ENCODE data around the gene PLCL2. TPM values are rescaled to one million over a fixed set of nuclear protein-coding genes. Genes with fewer than 3 reads are reported as not detected.

Gene PLCL2
- total and polyA plus RNA-seq, 4 donors: 1.0 to 16.7 (median 7.1) TPM

- peaks cover 0 to 9% (median 0%) of the 10 kb centered on the region in 5 donors for H3K4me1 ChIP-seq (ENCODE audit: control insufficient read depth in 5 of 5, insufficient read depth in 5 of 5, low read length in 5 of 5)
- ATAC-seq (ENCODE audit: insufficient read depth, low FRiP score): no peak
- no peak for TF ChIP-seq CTCF (IDR thresholded peaks at IDR 0.05; ENCODE audit: control extremely low read depth, extremely low read depth)
- no peak for DNase-seq
- no peak overlapping the region for H3K4me3 ChIP-seq
- H3K27ac ChIP-seq (ENCODE audit: low read depth in 1 of 2, low read length in 1 of 2): no peak overlapping the region
- no peaks in the 10 kb centered on the region for H3K27me3 ChIP-seq (ENCODE audit: control insufficient read depth in 3 of 3, insufficient read depth in 3 of 3, low read length in 2 of 3)
- WGBS, 2 donors: 74 to 83% methylated on average over 6 of the region's 6 CpGs
- H3K9me3 ChIP-seq (ENCODE audit: control insufficient read depth in 4 of 4, insufficient read depth in 3 of 4, low read length in 3 of 4): no peaks in the 10 kb centered on the region
- H3K9ac ChIP-seq (ENCODE audit: insufficient read depth in 1 of 2, low read length in 2 of 2): no peak overlapping the region
- peaks cover 0 to 13% (median 0%) of the 10 kb centered on the region in 4 donors for H3K36me3 ChIP-seq (ENCODE audit: control insufficient read depth in 4 of 4, insufficient read depth in 4 of 4, low read length in 4 of 4)
These were observed 205.7 kb downstream of the PLCL2 start for GRCh38 chr3:17090280-17090983.

GRCh38 chr3:17091910-17092582, 207.3 kb downstream of the PLCL2 start:
- H3K9ac ChIP-seq (ENCODE audit: insufficient read depth in 1 of 2, low read length in 2 of 2): no peak overlapping the region
- TF ChIP-seq CTCF (IDR thresholded peaks at IDR 0.05; ENCODE audit: control extremely low read depth, extremely low read depth): no peak
- 85 to 93% methylated on average over 6 of the region's 6 CpGs for WGBS, 2 donors
- peaks cover 0 to 9% (median 0%) of the 10 kb centered on the region in 5 donors for H3K4me1 ChIP-seq (ENCODE audit: control insufficient read depth in 5 of 5, insufficient read depth in 5 of 5, low read length in 5 of 5)
- H3K27me3 ChIP-seq (ENCODE audit: control insufficient read depth in 3 of 3, insufficient read depth in 3 of 3, low read length in 2 of 3): no peaks in the 10 kb centered on the region
- ATAC-seq (ENCODE audit: insufficient read depth, low FRiP score) (no peak), DNase-seq (no peak)
- no peaks in the 10 kb centered on the region for H3K9me3 ChIP-seq (ENCODE audit: control insufficient read depth in 4 of 4, insufficient read depth in 3 of 4, low read length in 3 of 4)
- no peak overlapping the region for H3K27ac ChIP-seq (ENCODE audit: low read depth in 1 of 2, low read length in 1 of 2)
- H3K4me3 ChIP-seq: no peak overlapping the region
- H3K36me3 ChIP-seq (ENCODE audit: control insufficient read depth in 4 of 4, insufficient read depth in 4 of 4, low read length in 4 of 4): peaks cover 0 to 13% (median 0%) of the 10 kb centered on the region in 4 donors

GRCh38 chr3:17092583-17092933, 207.8 kb downstream of the PLCL2 start:
- ATAC-seq (ENCODE audit: insufficient read depth, low FRiP score) (no peak), DNase-seq (no peak)
- 67 to 81% methylated on average over 2 of the region's 2 CpGs for WGBS, 2 donors
- Histone ChIP-seq H3K27ac (ENCODE audit: low read depth in 1 of 2, low read length in 1 of 2) (no peak overlapping the region), H3K4me3 (no peak overlapping the region), H3K27me3 (ENCODE audit: control insufficient read depth in 3 of 3, insufficient read depth in 3 of 3, low read length in 2 of 3) (no peaks in the 10 kb centered on the region), H3K9me3 (ENCODE audit: control insufficient read depth in 4 of 4, insufficient read depth in 3 of 4, low read length in 3 of 4) (no peaks in the 10 kb centered on the region), H3K36me3 (ENCODE audit: control insufficient read depth in 4 of 4, insufficient read depth in 4 of 4, low read length in 4 of 4) (peaks cover 0 to 13% (median 0%) of the 10 kb centered on the region in 4 donors), H3K9ac (ENCODE audit: insufficient read depth in 1 of 2, low read length in 2 of 2) (no peak overlapping the region), H3K4me1 (ENCODE audit: control insufficient read depth in 5 of 5, insufficient read depth in 5 of 5, low read length in 5 of 5) (peaks cover 0 to 7% (median 0%) of the 10 kb centered on the region in 5 donors)
- TF ChIP-seq CTCF (IDR thresholded peaks at IDR 0.05; ENCODE audit: control extremely low read depth, extremely low read depth): no peak
